DND-41 (cell line): ENCODE results near the gene UTP18.
A peak's percentile ranks its signal among the peaks of the same experiment; 100 is the strongest.
"Not testable (repeated sequence)": the region's sequence is repeated elsewhere in the genome, so short reads cannot be mapped to it uniquely, and the experiment has no call there.

Experiments
- ATAC-seq: fragments of 200-7000 bp; cut with Tn5 transposase; 3 replicates; pipeline ENCODE4 v1.9.1; 2021; ENCODE audit warnings: low read depth; ENCODE audit not compliant: insufficient read depth
- DNase-seq: peaks from one replicate; pipeline ENCODE4 v3.0.0-alpha.2; 2020
- H2AFZ ChIP-seq: 2 replicates; pipeline ENCODE4 v1.6.0; 2012; ENCODE audit warnings: low read depth, low read length
- H3K27ac ChIP-seq: 2 replicates; pipeline ENCODE4 v1.5.1; 2012; ENCODE audit warnings: low read length, inconsistent platforms
- H3K27me3 ChIP-seq: fragments of 200-600 bp; sonication (generic); 2 replicates; pipeline ENCODE4 v1.6.0; 2012; ENCODE audit warnings: low read length, mild to moderate bottlenecking, inconsistent platforms; ENCODE audit not compliant: insufficient read depth, poor library complexity
- H3K36me3 ChIP-seq: 2 replicates; pipeline ENCODE4 v1.5.1; 2012; ENCODE audit warnings: low read length, inconsistent platforms; ENCODE audit not compliant: insufficient read depth
- H3K4me1 ChIP-seq: 2 replicates; pipeline ENCODE4 v1.5.1; 2012; ENCODE audit warnings: mild to moderate bottlenecking, low read length; ENCODE audit not compliant: insufficient read depth
- H3K4me2 ChIP-seq: 2 replicates; pipeline ENCODE4 v1.6.0; 2012; ENCODE audit warnings: mild to moderate bottlenecking, moderate library complexity, low read length, inconsistent platforms; ENCODE audit not compliant: insufficient read depth
- H3K4me3 ChIP-seq, 2 experiments: fragments of 200-600 bp in 1 of 2; shearing (Covaris generic) in 1 of 2; 2 replicates each; pipeline ENCODE4 v1.5.1; 2012 to 2016; ENCODE audit warnings: inconsistent platforms in 2 of 2, low read length in 2 of 2, mild to moderate bottlenecking in 2 of 2, low read depth in 1 of 2, moderate library complexity in 1 of 2
- H3K79me2 ChIP-seq: 2 replicates; pipeline ENCODE4 v1.6.0; 2012; ENCODE audit warnings: low read length, inconsistent platforms; ENCODE audit not compliant: insufficient read depth
- H3K9ac ChIP-seq: 2 replicates; pipeline ENCODE4 v1.6.0; 2012; ENCODE audit warnings: low read depth, mild to moderate bottlenecking, inconsistent platforms, low read length, moderate library complexity
- H3K9me3 ChIP-seq: 2 replicates; pipeline ENCODE4 v1.5.1; 2012; ENCODE audit warnings: low read length, moderate library complexity, mild to moderate bottlenecking, inconsistent platforms; ENCODE audit not compliant: insufficient read depth, severe bottlenecking
- H4K20me1 ChIP-seq: 2 replicates; pipeline ENCODE4 v1.6.0; 2012; ENCODE audit warnings: low read length; ENCODE audit not compliant: insufficient read depth
- EZH2 ChIP-seq: IDR thresholded peaks from 3 replicates; pipeline ENCODE4 v1.6.1; 2012; ENCODE audit warnings: borderline replicate concordance, low read depth, mild to moderate bottlenecking, moderate library complexity, low read length, inconsistent platforms; ENCODE audit not compliant: severe bottlenecking
- TF ChIP-seq, protein P1 (sequence below): IDR thresholded peaks from 2 replicates; pipeline ENCODE4 v1.5.1; 2012; ENCODE audit warnings: borderline replicate concordance, low read length, moderate library complexity, mild to moderate bottlenecking; ENCODE audit not compliant: poor library complexity, severe bottlenecking; ENCODE audit errors: extremely low read depth

Gene UTP18

DNA sequence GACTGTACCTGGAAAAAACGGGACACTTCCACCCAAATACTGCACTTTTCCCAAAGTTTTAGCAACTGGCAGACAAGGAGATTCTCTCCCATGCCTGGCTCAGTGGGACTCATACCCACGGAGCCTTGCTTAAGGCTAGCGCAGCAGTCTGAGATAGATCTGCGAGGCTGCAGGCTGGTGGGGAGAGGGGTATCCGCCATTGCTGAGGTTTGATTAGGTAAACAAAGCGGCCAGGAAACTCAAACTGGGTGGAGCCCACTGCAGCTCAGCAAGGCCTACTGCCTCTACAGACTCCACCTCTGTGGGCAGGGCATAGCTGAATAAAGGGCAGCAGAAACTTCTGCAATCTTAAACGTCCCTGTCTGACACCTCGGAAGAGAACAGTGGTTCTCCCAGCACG is 44.8 kb downstream of the UTP18 start:
- Histone ChIP-seq H3K79me2 (no peaks in the 10 kb centered on the region), H3K9ac (no peak overlapping the region), H3K4me2 (no peak overlapping the region), H3K36me3 (no peaks in the 10 kb centered on the region), H3K27me3 (no peaks in the 10 kb centered on the region), H3K4me1 (no peaks in the 10 kb centered on the region), H2AFZ (no peak overlapping the region), H3K27ac (no peak overlapping the region), H3K4me3 (no peak overlapping the region), H3K9me3 (no peaks in the 10 kb centered on the region), H4K20me1 (no peaks in the 10 kb centered on the region)
- DNase-seq (no peak), ATAC-seq (no peak)
- no peak for TF ChIP-seq EZH2
- TF ChIP-seq, protein P1, sequence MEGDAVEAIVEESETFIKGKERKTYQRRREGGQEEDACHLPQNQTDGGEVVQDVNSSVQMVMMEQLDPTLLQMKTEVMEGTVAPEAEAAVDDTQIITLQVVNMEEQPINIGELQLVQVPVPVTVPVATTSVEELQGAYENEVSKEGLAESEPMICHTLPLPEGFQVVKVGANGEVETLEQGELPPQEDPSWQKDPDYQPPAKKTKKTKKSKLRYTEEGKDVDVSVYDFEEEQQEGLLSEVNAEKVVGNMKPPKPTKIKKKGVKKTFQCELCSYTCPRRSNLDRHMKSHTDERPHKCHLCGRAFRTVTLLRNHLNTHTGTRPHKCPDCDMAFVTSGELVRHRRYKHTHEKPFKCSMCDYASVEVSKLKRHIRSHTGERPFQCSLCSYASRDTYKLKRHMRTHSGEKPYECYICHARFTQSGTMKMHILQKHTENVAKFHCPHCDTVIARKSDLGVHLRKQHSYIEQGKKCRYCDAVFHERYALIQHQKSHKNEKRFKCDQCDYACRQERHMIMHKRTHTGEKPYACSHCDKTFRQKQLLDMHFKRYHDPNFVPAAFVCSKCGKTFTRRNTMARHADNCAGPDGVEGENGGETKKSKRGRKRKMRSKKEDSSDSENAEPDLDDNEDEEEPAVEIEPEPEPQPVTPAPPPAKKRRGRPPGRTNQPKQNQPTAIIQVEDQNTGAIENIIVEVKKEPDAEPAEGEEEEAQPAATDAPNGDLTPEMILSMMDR, result no peak

DNA sequence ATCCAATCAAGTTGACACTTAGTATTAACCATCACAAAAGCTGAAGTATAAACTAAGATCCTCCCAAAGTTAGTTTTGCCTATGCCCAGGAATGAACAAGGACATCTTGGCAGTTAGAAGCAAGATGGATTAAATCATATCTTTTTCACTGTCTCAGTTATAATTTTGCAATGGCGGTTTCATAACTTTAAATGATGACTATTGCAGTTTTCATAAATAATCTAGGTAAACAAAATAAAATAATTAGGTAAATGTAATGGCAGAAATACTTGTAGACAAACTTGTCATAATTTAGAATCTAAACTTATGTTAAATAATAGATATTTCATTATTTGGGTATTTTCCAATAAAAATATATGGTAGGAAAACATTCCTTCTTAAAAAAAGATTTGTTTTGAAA is 51.7 kb downstream of the UTP18 start:
- H3K9ac ChIP-seq, H3K79me2 ChIP-seq, H3K36me3 ChIP-seq, H3K4me2 ChIP-seq, ATAC-seq, H3K27me3 ChIP-seq, H4K20me1 ChIP-seq, DNase-seq, H3K4me3 ChIP-seq, H2AFZ ChIP-seq, H3K4me1 ChIP-seq, H3K27ac ChIP-seq, H3K9me3 ChIP-seq: not testable (repeated sequence)

DNA sequence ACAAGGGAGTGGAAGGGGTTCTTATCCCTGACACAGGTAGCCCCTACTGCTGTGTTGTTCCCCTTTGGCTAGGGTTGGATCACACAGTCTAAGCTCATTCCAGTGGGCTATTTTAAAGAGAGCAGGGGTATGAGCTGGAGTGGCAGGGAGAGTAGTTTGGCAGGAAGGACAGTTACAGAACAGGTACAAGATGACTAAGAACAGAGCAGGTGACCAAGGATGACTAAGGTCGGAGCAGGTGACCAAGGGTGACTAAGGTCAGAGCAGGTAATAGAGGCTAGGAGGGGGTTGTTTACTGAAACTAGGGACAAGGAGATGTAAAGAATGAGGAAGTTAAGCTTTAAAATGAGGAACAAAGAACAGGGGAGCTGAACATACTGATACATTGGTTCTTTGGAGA is 58.8 kb downstream of the UTP18 start:
- Histone ChIP-seq H3K4me1 (no peaks in the 10 kb centered on the region), H3K9ac (no peak overlapping the region), H3K4me3 (no peak overlapping the region), H3K27ac (no peak overlapping the region), H3K9me3 (peaks cover 13% of the 10 kb centered on the region), H2AFZ (no peak overlapping the region), H4K20me1 (no peaks in the 10 kb centered on the region), H3K79me2 (no peaks in the 10 kb centered on the region), H3K27me3 (no peaks in the 10 kb centered on the region), H3K36me3 (no peaks in the 10 kb centered on the region), H3K4me2 (no peak overlapping the region)
- ATAC-seq (no peak), DNase-seq (no peak)
- TF ChIP-seq, protein P1, result no peak
- TF ChIP-seq EZH2, result no peak

DNA sequence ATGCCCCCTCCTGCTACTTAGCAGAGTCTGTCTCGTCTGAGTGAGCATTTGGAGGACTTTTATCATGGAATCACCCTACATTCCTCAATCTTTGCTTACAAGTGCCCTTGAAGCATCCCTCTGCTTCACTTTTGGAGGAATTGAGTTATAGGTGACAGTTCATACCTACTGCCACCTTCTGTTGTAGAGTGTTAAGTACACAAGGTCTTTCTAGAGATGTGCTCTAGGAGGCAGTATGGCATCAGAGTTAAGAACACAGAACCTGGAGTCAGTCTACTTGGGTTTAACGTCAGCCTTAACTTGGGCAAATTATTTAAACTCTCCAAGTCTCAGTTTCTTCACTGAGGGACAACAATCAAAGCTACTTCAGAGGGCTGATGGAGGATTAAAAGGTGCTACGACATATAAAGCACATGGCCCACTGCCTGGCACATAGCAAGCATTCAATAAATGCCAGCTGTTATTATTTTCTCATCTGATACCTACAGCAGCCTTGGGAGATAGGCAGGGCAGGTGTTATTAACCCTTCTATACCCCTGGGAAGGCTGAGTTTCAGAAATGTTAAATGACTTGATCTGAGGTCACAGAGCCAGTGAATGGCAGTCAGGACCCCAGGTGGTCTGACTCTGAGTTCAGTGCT is 62.2 kb downstream of the UTP18 start:
- H3K4me3 ChIP-seq, result no peak overlapping the region
- TF ChIP-seq, protein P1, result peak; percentile 68
- TF ChIP-seq EZH2, result no peak
- no peak overlapping the region for H2AFZ ChIP-seq
- H3K9me3 ChIP-seq, result peaks cover 5% of the 10 kb centered on the region
- H3K79me2 ChIP-seq, result no peaks in the 10 kb centered on the region
- no peaks in the 10 kb centered on the region for H3K4me1 ChIP-seq
- no peak overlapping the region for H3K9ac ChIP-seq
- H3K27ac ChIP-seq, result no peak overlapping the region
- no peak overlapping the region for H3K4me2 ChIP-seq
- H3K36me3 ChIP-seq, result no peaks in the 10 kb centered on the region
- ATAC-seq, result peak; percentile 73
- DNase-seq, result no peak
- H3K27me3 ChIP-seq, result no peaks in the 10 kb centered on the region
- H4K20me1 ChIP-seq, result no peaks in the 10 kb centered on the region
